Activated CD8-positive, alpha-beta T cell treated with anti-CD3 and anti-CD28 coated beads for 36 hours (primary cell): ENCODE results near the gene CNKSR2. TPM values are rescaled to one million over a fixed set of nuclear protein-coding genes. Genes with fewer than 3 reads are reported as not detected.

Experiments
- ATAC-seq: fragments of 200-7000 bp; cut with Tn5 transposase; one replicate; pipeline ENCODE4 v1.10.0; 2021; ENCODE audit warnings: mild to moderate bottlenecking, moderate library complexity
- CTCF ChIA-PET: fragments of 350-600 bp; sonication (Branson Sonifier 250); formaldehyde crosslinking; loops from one replicate; lab custom pipeline; 2021; ENCODE audit warnings: antibody characterized with exemption; lab: Charles Lee
- POLR2A ChIA-PET: fragments of 350-600 bp; sonication (Branson Sonifier 250); formaldehyde crosslinking; loops from one replicate; lab custom pipeline; 2021; ENCODE audit warnings: antibody characterized with exemption; lab: Charles Lee
- DNase-seq: peaks from one replicate; pipeline ENCODE4 v3.0.0-alpha.2; 2020
- H3K27ac Mint-ChIP-seq: one replicate; pipeline ENCODE4 v1.8.0; 2021; ENCODE audit warnings: mild to moderate bottlenecking, mixed read lengths
- H3K27me3 Mint-ChIP-seq: one replicate; pipeline ENCODE4 v1.8.0; 2021; ENCODE audit warnings: mixed read lengths
- H3K36me3 Mint-ChIP-seq: one replicate; pipeline ENCODE4 v1.8.0; 2021; ENCODE audit warnings: low read depth, mixed read lengths
- H3K4me1 Mint-ChIP-seq: one replicate; pipeline ENCODE4 v1.8.0; 2021; ENCODE audit warnings: low read depth, mixed read lengths
- H3K4me3 Mint-ChIP-seq: one replicate; pipeline ENCODE4 v1.8.0; 2021; ENCODE audit warnings: mild to moderate bottlenecking, moderate library complexity, mixed read lengths
- H3K9me3 Mint-ChIP-seq: one replicate; pipeline ENCODE4 v1.8.0; 2021; ENCODE audit warnings: mixed read lengths
- CTCF ChIP-seq: fragments of 200-600 bp; IDR thresholded peaks from one replicate; pipeline ENCODE4 v1.8.0; 2022; ENCODE audit warnings: antibody characterized with exemption, mild to moderate bottlenecking
- intact Hi-C: fragments of 100-400 bp; cut with micrococcal nuclease; formaldehyde crosslinking; loops from one replicate; pipeline ENCODE4 v1.10.0; 2022
- total RNA-seq, 2 experiments: library from RNA; stranded (reverse); gene quantifications; one replicate each; pipeline ENCODE4 v1.2.3, GENCODE V29; 2021

CNKSR2 gene
- total RNA-seq, 2 experiments from 2014 or later: 8.3 to 9.4 TPM

- Mint-ChIP-seq H3K9me3 (peaks cover 4% of the 10 kb centered on the region), H3K27me3 (no peaks in the 10 kb centered on the region), H3K36me3 (peaks cover 22% of the 10 kb centered on the region), H3K4me1 (peaks cover 5% of the 10 kb centered on the region), H3K4me3 (no peak overlapping the region), H3K27ac (no peak overlapping the region)
- ATAC-seq (no peak), DNase-seq (no peak)
- ChIA-PET POLR2A (no interaction called here), CTCF (no interaction called here)
- no peak for TF ChIP-seq CTCF
- intact Hi-C loops: no loop called here
These were observed 200.6 kb downstream of the CNKSR2 start for GRCh38 chrX:21574793-21575192.

DNA sequence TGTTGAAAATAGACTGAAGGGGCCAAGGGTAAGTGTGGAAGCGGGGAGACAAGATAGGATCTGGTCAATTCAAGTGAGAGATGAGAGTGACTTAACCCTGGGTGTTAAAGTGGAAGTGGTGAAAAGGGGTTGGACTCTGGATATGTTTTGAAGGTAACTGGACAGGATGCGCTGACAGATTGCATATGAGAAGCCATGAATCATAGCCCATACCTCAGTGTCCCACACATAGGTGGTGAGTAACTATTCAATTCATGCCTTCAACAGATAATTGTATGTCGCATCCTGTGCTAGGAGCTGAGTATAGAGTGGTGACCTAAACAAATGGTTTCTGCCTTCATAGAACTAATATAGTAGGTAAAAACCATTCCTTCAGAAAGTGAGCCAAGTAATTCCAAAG, 207.3 kb downstream of the CNKSR2 start:
- H3K27ac Mint-ChIP-seq: no peak overlapping the region
- ChIA-PET CTCF (no interaction called here), POLR2A (no interaction called here)
- TF ChIP-seq CTCF: no peak
- H3K9me3 Mint-ChIP-seq: no peaks in the 10 kb centered on the region
- DNase-seq (no peak), ATAC-seq (peak; percentile 45)
- H3K27me3 Mint-ChIP-seq: no peaks in the 10 kb centered on the region
- intact Hi-C loops: no loop called here
- peaks cover 2% of the 10 kb centered on the region for H3K4me1 Mint-ChIP-seq
- H3K36me3 Mint-ChIP-seq: peaks cover 10% of the 10 kb centered on the region
- H3K4me3 Mint-ChIP-seq: no peak overlapping the region

DNA sequence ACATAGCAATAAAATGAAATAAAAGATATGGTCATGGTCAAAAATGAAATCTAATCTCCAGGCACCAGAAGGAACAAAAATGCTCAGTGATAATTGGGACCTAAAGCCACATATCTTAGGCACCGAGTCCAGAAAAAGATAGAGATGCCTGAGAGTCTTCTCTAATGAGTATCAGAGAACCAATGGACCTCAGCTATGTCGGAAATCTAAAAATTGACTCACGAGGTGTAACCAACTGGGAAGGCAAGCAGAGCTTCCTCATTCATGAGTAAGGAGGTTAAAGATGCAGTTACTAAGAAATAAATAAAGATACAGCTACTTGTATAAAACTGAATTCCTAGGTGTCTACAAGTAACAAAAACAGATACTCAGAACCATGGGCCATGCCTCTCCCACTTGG, 211.8 kb downstream of the CNKSR2 start:
- no peak for TF ChIP-seq CTCF
- Mint-ChIP-seq H3K4me3 (no peak overlapping the region), H3K9me3 (peaks cover 5% of the 10 kb centered on the region), H3K36me3 (peaks cover 17% of the 10 kb centered on the region), H3K27me3 (no peaks in the 10 kb centered on the region), H3K27ac (no peak overlapping the region), H3K4me1 (peaks cover 18% of the 10 kb centered on the region)
- DNase-seq (no peak), ATAC-seq (no peak)
- intact Hi-C loops: no loop called here
- ChIA-PET CTCF (no interaction called here), POLR2A (no interaction called here)

DNA sequence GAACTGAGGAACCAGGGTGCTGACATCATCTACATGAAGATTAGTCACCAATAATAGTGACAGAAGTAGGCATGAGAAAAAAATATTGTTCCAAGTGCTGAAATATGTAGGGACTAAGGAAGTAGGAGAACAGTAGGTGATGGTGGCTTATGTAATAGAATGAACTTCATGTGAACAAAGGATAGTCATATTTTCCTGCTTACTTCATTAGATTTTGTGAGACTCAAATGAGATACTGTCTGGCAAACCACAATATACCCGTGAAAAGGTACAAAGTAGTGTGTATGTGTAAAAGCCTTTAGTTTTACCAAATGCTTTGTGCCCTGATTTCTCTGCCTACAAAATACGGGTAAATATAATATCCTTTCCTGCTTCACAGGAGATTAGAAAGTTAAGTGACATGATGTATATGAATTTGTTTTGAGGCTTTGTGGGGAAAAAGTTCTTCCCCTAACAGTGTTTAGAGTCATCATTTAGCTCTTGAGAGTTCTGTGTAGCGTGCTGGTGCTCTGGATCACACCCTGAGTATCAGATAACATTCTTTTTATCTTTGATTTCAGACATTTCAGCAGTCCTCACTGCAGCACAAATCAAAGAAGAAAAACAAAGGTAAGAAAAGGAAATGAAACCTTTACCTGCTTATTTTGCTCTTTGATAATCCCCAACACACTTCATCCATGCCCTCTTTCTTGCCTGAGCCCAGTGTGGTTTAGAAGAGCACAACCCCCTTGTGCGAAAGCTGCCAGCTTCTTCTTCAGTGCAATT, 216.0 kb downstream of the CNKSR2 start:
- ATAC-seq (peak; percentile 55), DNase-seq (no peak)
- H3K36me3 Mint-ChIP-seq: peaks cover 15% of the 10 kb centered on the region
- CTCF ChIA-PET: no interaction called here
- no peaks in the 10 kb centered on the region for H3K27me3 Mint-ChIP-seq
- POLR2A ChIA-PET: no interaction called here
- no peak for TF ChIP-seq CTCF
- H3K4me1 Mint-ChIP-seq: peaks cover 15% of the 10 kb centered on the region
- intact Hi-C loops: no loop called here
- H3K9me3 Mint-ChIP-seq: peaks cover 5% of the 10 kb centered on the region
- no peak overlapping the region for H3K4me3 Mint-ChIP-seq
- peak overlapping the region; percentile 63 for H3K27ac Mint-ChIP-seq

DNA sequence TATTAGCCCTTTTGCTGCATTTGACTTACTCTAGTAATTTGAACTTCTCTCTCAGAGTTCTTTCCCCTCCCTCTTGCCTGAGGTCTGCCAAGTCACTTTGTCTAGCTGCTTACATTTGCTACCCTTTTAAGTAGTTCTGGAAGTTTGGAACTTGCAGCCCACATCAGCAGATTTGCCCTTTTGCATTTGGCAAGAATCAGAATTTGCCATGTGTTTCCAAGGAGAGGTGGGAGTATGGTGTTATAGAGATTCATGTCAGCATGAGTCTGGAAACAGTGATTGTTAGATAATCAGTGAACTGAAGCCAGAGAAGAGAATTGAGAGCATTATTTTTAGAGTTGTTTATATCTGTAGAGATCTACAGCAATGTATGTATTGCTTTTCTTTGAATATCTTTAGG, 231.8 kb downstream of the CNKSR2 start:
- H3K4me1 Mint-ChIP-seq: no peaks in the 10 kb centered on the region
- no peaks in the 10 kb centered on the region for H3K27me3 Mint-ChIP-seq
- POLR2A ChIA-PET: no interaction called here
- H3K4me3 Mint-ChIP-seq: no peak overlapping the region
- no peak for TF ChIP-seq CTCF
- no peaks in the 10 kb centered on the region for H3K36me3 Mint-ChIP-seq
- ATAC-seq (no peak), DNase-seq (no peak)
- no peak overlapping the region for H3K27ac Mint-ChIP-seq
- no peaks in the 10 kb centered on the region for H3K9me3 Mint-ChIP-seq
- intact Hi-C loops: no loop called here
- CTCF ChIA-PET: no interaction called here
